HEK293 (cell line): Measurements from ENCODE around the gene HERPUD2.

Source experiments
- YY1 ChIP-seq: fragments of 450-650 bp; formaldehyde crosslinking; IDR thresholded peaks from 2 replicates; pipeline ENCODE4 v1.5.1; 2018; ENCODE audit warnings: missing biosample characterization, missing genetic modification characterization
- ZNF174 ChIP-seq: fragments of 450-650 bp; formaldehyde crosslinking; IDR thresholded peaks from 2 replicates; pipeline ENCODE4 v1.5.0; 2017; ENCODE audit warnings: missing biosample characterization, mild to moderate bottlenecking, missing genetic modification characterization
- ZNF184 ChIP-seq: fragments of 450-650 bp; IDR thresholded peaks from 2 replicates; pipeline ENCODE4 v1.5.1; 2018; ENCODE audit warnings: missing biosample characterization, mild to moderate bottlenecking, missing genetic modification characterization
- ZNF221 ChIP-seq: fragments of 450-650 bp; formaldehyde crosslinking; IDR thresholded peaks from 2 replicates; pipeline ENCODE4 v1.5.1; 2017; ENCODE audit warnings: missing biosample characterization, missing genetic modification characterization, borderline replicate concordance
- ZNF311 ChIP-seq: fragments of 450-650 bp; formaldehyde crosslinking; IDR thresholded peaks from 2 replicates; pipeline ENCODE4 v1.5.1; 2017; ENCODE audit warnings: missing biosample characterization, missing genetic modification characterization, borderline replicate concordance
- ZNF426 ChIP-seq: fragments of 450-650 bp; formaldehyde crosslinking; IDR thresholded peaks from 2 replicates; pipeline ENCODE4 v1.5.1; 2017; ENCODE audit warnings: missing biosample characterization, missing genetic modification characterization, mild to moderate bottlenecking, inconsistent platforms, moderate library complexity
- TF ChIP-seq, protein P1 (sequence below): fragments of 450-650 bp; formaldehyde crosslinking; IDR thresholded peaks from 2 replicates; pipeline ENCODE4 v1.5.1; 2016; ENCODE audit warnings: missing biosample characterization, missing genetic modification characterization
- TF ChIP-seq, protein P2 (sequence below): fragments of 450-650 bp; formaldehyde crosslinking; conservative IDR thresholded peaks from 2 replicates; pipeline ENCODE4 v1.5.1; 2016; ENCODE audit warnings: low read depth, missing biosample characterization, missing genetic modification characterization

DNA sequence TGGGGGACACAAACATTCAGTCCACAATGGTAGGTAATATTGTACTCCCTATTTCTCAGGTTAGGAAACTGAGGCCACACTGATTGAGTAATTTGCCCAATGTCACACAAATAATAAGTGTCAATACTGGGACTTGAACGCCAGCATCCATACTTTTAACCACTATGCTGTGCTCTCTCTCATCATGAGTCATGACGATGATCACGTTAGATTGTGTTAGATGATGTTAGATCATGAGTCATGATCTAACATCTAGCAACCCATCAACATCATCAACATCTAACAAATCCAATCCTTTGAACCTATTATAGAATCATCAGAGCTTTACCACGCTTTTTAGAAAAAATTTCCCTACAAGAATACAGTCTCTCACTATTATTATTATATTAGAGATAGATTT is 28.1 kb upstream of the HERPUD2 start:
- TF ChIP-seq, protein P1, sequence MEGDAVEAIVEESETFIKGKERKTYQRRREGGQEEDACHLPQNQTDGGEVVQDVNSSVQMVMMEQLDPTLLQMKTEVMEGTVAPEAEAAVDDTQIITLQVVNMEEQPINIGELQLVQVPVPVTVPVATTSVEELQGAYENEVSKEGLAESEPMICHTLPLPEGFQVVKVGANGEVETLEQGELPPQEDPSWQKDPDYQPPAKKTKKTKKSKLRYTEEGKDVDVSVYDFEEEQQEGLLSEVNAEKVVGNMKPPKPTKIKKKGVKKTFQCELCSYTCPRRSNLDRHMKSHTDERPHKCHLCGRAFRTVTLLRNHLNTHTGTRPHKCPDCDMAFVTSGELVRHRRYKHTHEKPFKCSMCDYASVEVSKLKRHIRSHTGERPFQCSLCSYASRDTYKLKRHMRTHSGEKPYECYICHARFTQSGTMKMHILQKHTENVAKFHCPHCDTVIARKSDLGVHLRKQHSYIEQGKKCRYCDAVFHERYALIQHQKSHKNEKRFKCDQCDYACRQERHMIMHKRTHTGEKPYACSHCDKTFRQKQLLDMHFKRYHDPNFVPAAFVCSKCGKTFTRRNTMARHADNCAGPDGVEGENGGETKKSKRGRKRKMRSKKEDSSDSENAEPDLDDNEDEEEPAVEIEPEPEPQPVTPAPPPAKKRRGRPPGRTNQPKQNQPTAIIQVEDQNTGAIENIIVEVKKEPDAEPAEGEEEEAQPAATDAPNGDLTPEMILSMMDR (tag by site-specific recombination): no peak
- TF ChIP-seq YY1 (tag by site-specific recombination) (no peak), ZNF221 (tag by site-specific recombination) (no peak), ZNF311 (tag by site-specific recombination) (no peak), ZNF174 (tag by site-specific recombination) (no peak), ZNF184 (tag by site-specific recombination) (no peak), ZNF426 (tag by site-specific recombination) (no peak)
- TF ChIP-seq, protein P2, sequence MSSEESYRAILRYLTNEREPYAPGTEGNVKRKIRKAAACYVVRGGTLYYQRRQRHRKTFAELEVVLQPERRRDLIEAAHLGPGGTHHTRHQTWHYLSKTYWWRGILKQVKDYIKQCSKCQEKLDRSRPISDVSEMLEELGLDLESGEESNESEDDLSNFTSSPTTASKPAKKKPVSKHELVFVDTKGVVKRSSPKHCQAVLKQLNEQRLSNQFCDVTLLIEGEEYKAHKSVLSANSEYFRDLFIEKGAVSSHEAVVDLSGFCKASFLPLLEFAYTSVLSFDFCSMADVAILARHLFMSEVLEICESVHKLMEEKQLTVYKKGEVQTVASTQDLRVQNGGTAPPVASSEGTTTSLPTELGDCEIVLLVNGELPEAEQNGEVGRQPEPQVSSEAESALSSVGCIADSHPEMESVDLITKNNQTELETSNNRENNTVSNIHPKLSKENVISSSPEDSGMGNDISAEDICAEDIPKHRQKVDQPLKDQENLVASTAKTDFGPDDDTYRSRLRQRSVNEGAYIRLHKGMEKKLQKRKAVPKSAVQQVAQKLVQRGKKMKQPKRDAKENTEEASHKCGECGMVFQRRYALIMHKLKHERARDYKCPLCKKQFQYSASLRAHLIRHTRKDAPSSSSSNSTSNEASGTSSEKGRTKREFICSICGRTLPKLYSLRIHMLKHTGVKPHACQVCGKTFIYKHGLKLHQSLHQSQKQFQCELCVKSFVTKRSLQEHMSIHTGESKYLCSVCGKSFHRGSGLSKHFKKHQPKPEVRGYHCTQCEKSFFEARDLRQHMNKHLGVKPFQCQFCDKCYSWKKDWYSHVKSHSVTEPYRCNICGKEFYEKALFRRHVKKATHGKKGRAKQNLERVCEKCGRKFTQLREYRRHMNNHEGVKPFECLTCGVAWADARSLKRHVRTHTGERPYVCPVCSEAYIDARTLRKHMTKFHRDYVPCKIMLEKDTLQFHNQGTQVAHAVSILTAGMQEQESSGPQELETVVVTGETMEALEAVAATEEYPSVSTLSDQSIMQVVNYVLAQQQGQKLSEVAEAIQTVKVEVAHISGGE: no peak
